ENCODE data around the gene STMN1. TPM values are rescaled to one million over a fixed set of nuclear protein-coding genes. Genes with fewer than 3 reads are reported as not detected.

STMN1 gene
- total RNA-seq, 2 donors from 2014 or later: 6.3 to 11.4 TPM

- Histone ChIP-seq H3K36me3 (replicated peaks in 1 of 2; ENCODE audit: insufficient read depth in 1 of 2, low read depth in 2 of 2) (no peaks in the 10 kb centered on the region), H3K27me3 (no peaks in the 10 kb centered on the region), H3K4me3 (no peak overlapping the region), H3K4me1 (peaks cover 12% of the 10 kb centered on the region), H3K27ac (no peak overlapping the region), H3K9me3 (no peaks in the 10 kb centered on the region)
- DNase-seq (peak in 3 of 4 donors; percentile 12 to 25 (median 19)), ATAC-seq (no peak)
- TF ChIP-seq POLR2A (IDR thresholded peaks at IDR 0.05) (no peak), CTCF (IDR thresholded peaks at IDR 0.05) (no peak)
- intact Hi-C loops (cut with DNase I): no loop called here
- 80 to 90% methylated on average over 5 of the region's 5 CpGs for WGBS, 2 donors
These were observed 21.5 kb upstream of the STMN1 start for GRCh38 chr1:25927521-25928265.

DNA sequence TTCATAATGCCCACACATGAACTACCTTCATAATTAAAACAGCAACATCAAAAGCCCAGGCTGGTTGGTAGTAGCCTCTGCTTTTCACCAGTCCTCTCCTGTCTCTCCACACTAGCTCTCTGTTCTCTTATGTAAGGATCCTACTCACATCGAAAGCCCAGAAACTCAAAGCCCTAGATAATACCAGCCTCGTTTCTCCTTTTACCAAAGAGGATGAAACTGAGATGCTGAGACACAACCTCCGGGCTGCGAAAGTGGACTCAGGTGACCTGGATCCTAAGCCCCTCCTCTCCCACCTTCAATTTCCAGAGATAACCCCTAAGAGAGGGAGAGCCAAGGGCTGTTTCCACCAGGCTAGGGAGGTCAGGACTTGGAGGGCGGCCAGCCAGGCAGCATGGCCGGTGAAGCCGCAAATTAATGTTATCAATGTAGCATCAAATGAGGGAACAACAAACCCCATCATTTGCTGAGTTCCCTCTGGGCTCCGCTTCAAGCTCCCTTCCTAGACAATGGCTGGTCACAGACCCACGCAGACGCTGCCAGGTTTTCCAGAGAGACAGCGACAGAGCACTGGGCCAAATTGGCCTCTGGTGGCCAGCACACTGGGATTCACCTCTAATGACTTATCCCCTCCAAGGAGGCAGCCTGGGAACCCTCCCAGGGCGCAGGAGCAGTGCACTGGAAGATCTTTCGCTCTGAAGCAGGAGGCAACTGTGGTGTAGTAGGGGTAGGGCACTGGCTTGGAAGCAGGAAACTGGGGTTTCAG, 20.7 kb upstream of the STMN1 start:
- Histone ChIP-seq H3K4me1 (peaks cover 17% of the 10 kb centered on the region), H3K27me3 (no peaks in the 10 kb centered on the region), H3K9me3 (no peaks in the 10 kb centered on the region), H3K36me3 (replicated peaks in 1 of 2; ENCODE audit: insufficient read depth in 1 of 2, low read depth in 2 of 2) (no peaks in the 10 kb centered on the region), H3K27ac (no peak overlapping the region), H3K4me3 (no peak overlapping the region)
- no peak for ATAC-seq
- no peak for DNase-seq
- intact Hi-C loops (cut with DNase I): no loop called here
- WGBS, 2 donors: 65 to 77% methylated on average over 11 to 12 of the region's 13 CpGs
- TF ChIP-seq CTCF (IDR thresholded peaks at IDR 0.05): no peak
- TF ChIP-seq POLR2A (IDR thresholded peaks at IDR 0.05): no peak

GRCh38 chr1:25924454-25924853, 18.2 kb upstream of the STMN1 start:
- no peak overlapping the region for H3K27ac ChIP-seq
- H3K9me3 ChIP-seq: no peaks in the 10 kb centered on the region
- DNase-seq (no peak), ATAC-seq (no peak)
- WGBS, 2 donors: 51 to 68% methylated on average over 2 of the region's 2 CpGs
- intact Hi-C loops (cut with DNase I): no loop called here
- H3K4me1 ChIP-seq: peaks cover 17% of the 10 kb centered on the region
- H3K36me3 ChIP-seq (replicated peaks in 1 of 2; ENCODE audit: insufficient read depth in 1 of 2, low read depth in 2 of 2): no peaks in the 10 kb centered on the region
- TF ChIP-seq CTCF (IDR thresholded peaks at IDR 0.05) (no peak), POLR2A (IDR thresholded peaks at IDR 0.05) (no peak)
- H3K27me3 ChIP-seq: no peaks in the 10 kb centered on the region
- H3K4me3 ChIP-seq: no peak overlapping the region

- Histone ChIP-seq H3K36me3 (replicated peaks in 1 of 2; ENCODE audit: insufficient read depth in 1 of 2, low read depth in 2 of 2) (no peaks in the 10 kb centered on the region), H3K4me3 (peak overlapping the region; percentile 24 to 37), H3K27me3 (no peaks in the 10 kb centered on the region), H3K27ac (peak overlapping the region; percentile 4 to 78 (median 40)), H3K4me1 (peaks cover 17% of the 10 kb centered on the region), H3K9me3 (no peaks in the 10 kb centered on the region)
- TF ChIP-seq CTCF (IDR thresholded peaks at IDR 0.05): no peak
- TF ChIP-seq POLR2A (IDR thresholded peaks at IDR 0.05): peak in 1 of 3 donors; percentile 49
- DNase-seq (peak; percentile 20 to 43 (median 32)), ATAC-seq (peak; percentile 71)
- WGBS, 2 donors: 1% methylated on average over 14 to 32 of the region's 32 CpGs
- intact Hi-C loops (cut with DNase I): no loop called here
These were observed 16.8 kb upstream of the STMN1 start for GRCh38 chr1:25922971-25923552.
